H1 (cell line): ENCODE measurements around the gene LY6G5B. TPM values are rescaled to one million over a fixed set of nuclear protein-coding genes. Genes with fewer than 3 reads are reported as not detected.

Experiments used
- ASH2L ChIP-seq: fragments of 200-600, 300-600 bp; sonication (generic); IDR thresholded peaks from one replicate; pipeline ENCODE4 v1.7.1; 2017; ENCODE audit warnings: low read length
- ATF2 ChIP-seq: IDR thresholded peaks from 2 replicates; pipeline ENCODE4 v1.6.1; 2012; ENCODE audit warnings: low read length, inconsistent platforms
- ATF3 ChIP-seq: IDR thresholded peaks from 2 replicates; pipeline ENCODE4 v1.6.1; 2011; ENCODE audit warnings: low read depth, mild to moderate bottlenecking, low read length; ENCODE audit not compliant: insufficient read depth
- CEBPB ChIP-seq: IDR thresholded peaks from 2 replicates; pipeline ENCODE4 v1.6.1; 2012; ENCODE audit warnings: low read depth, low read length
- CHD2 ChIP-seq: IDR thresholded peaks from 2 replicates; pipeline ENCODE4 v1.6.1; 2012; ENCODE audit warnings: low read length, improper control_type of control experiment
- E2F6 ChIP-seq: IDR thresholded peaks from 2 replicates; pipeline ENCODE4 v1.6.1; 2012; ENCODE audit warnings: inconsistent platforms
- EP300 ChIP-seq, 2 experiments: IDR thresholded peaks; 1 replicate in 1 of 2; 2 replicates in 1 of 2; pipeline ENCODE4 v1.6.1; 2011 to 2012; ENCODE audit warnings: low read depth in 2 of 2, low read length in 2 of 2, mild to moderate bottlenecking in 2 of 2, borderline replicate concordance in 1 of 2, inconsistent platforms in 1 of 2, moderate library complexity in 1 of 2
- HDAC2 ChIP-seq, 2 experiments: fragments of 300-600 bp in 1 of 2; sonication (generic) in 1 of 2; IDR thresholded peaks; 2 replicates each; pipeline ENCODE4 v1.6.1; 2011 to 2012; ENCODE audit warnings: low read depth in 2 of 2, low read length in 2 of 2, mild to moderate bottlenecking in 2 of 2, moderate library complexity in 2 of 2, borderline replicate concordance in 1 of 2, inconsistent platforms in 1 of 2
- HDAC6 ChIP-seq: IDR thresholded peaks from one replicate; pipeline ENCODE4 v1.7.1; 2012; ENCODE audit warnings: low read depth, mild to moderate bottlenecking, inconsistent platforms, low read length, moderate library complexity
- KDM4A ChIP-seq: IDR thresholded peaks from one replicate; pipeline ENCODE4 v1.7.1; 2012; ENCODE audit warnings: low read depth, mild to moderate bottlenecking, moderate library complexity, low read length, inconsistent platforms; ENCODE audit not compliant: severe bottlenecking
- NRF1 ChIP-seq: IDR thresholded peaks from 2 replicates; pipeline ENCODE4 v1.6.1; 2011; ENCODE audit warnings: mild to moderate bottlenecking, low read depth, low read length, improper control_type of control experiment
- POLR2A ChIP-seq, 2 experiments: IDR thresholded peaks; 1 replicate in 1 of 2; 2 replicates in 1 of 2; pipeline ENCODE4 v1.6.1; 2011; ENCODE audit warnings: low read depth in 2 of 2, low read length in 2 of 2, mild to moderate bottlenecking in 2 of 2; ENCODE audit errors: control extremely low read depth in 1 of 2
- POLR2AphosphoS5 ChIP-seq: IDR thresholded peaks from 2 replicates; pipeline ENCODE4 v1.6.1; 2011; ENCODE audit warnings: low read depth, low read length
- RAD21 ChIP-seq, 2 experiments: IDR thresholded peaks in 1 of 2; conservative IDR thresholded peaks in 1 of 2; 2 replicates each; pipeline ENCODE4 v1.6.1; 2011; ENCODE audit warnings: low read depth in 2 of 2, low read length in 2 of 2, improper control_type of control experiment in 1 of 2, inconsistent platforms in 1 of 2, mild to moderate bottlenecking in 1 of 2, moderate library complexity in 1 of 2
- RBBP5 ChIP-seq: IDR thresholded peaks from 2 replicates; pipeline ENCODE4 v1.7.1; 2012; ENCODE audit warnings: low read depth, mild to moderate bottlenecking, inconsistent platforms, low read length, moderate library complexity, borderline replicate concordance
- RFX5 ChIP-seq: IDR thresholded peaks from 2 replicates; pipeline ENCODE4 v1.6.1; 2011; ENCODE audit warnings: low read depth, low read length, improper control_type of control experiment, borderline replicate concordance
- RNF2 ChIP-seq: fragments of 200-900, 300-1000 bp; sonication (generic); IDR thresholded peaks from 2 replicates; pipeline ENCODE4 v1.7.1; 2016; ENCODE audit warnings: borderline replicate concordance, low read depth, mild to moderate bottlenecking, antibody characterized with exemption, low read length; ENCODE audit not compliant: poor library complexity, severe bottlenecking; ENCODE audit errors: missing control alignments
- RXRA ChIP-seq: IDR thresholded peaks from 2 replicates; pipeline ENCODE4 v1.6.1; 2011; ENCODE audit warnings: low read depth, mild to moderate bottlenecking, low read length, moderate library complexity; ENCODE audit not compliant: insufficient read depth
- SP2 ChIP-seq: IDR thresholded peaks from 2 replicates; pipeline ENCODE4 v1.6.1; 2012; ENCODE audit warnings: mild to moderate bottlenecking, low read length, inconsistent platforms
- SUZ12 ChIP-seq: fragments of 200-600 bp; sonication (generic); IDR thresholded peaks from 2 replicates; pipeline ENCODE4 v1.6.1; 2012; ENCODE audit warnings: mild to moderate bottlenecking, inconsistent platforms, low read length, moderate library complexity, mixed read lengths
- polyA plus RNA-seq, 7 experiments: library from polyadenylated mRNA; depleted of rRNA in 3 of 7; stranded (reverse) in 5 of 7; unstranded in 2 of 7; fragments of >200 nt in 5 of 7; fragments of 200-250 nt in 2 of 7; gene quantifications; 1 replicate in 5 of 7; 2 replicates in 1 of 7; 4 replicates in 1 of 7; pipeline versions ENCODE4 v1.2.1 to v1.2.3, GENCODE V29; 2011 to 2013; ENCODE audit warnings: missing spikeins in 2 of 7, mixed read lengths in 2 of 7
- total RNA-seq: library from RNA; stranded (reverse); fragmentation: NEBNext Ultra II Directional; extraction: Animal tissue kit (Norgen Biotek cat#: 25700); gene quantifications from 2 replicates; pipeline ENCODE4 v1.2.1, GENCODE V29; 2021

LY6G5B gene
- total and polyA plus RNA-seq, 2 of the 8 experiments (the other 6 are each of a cell fraction or from before 2014, with no cell fraction given) = 10.6 to 12.6 TPM

GRCh38 chr6:31620586-31621319, 49.0 kb upstream of the LY6G5B start, which contains the start of gene PRRC2A (continued):
- TF ChIP-seq KDM4A (peak; percentile 26), ASH2L (peak; percentile 45), RBBP5 (0 out of 2 replicates have a peak, but pooled peaks have one; percentile 30), RFX5 (no peak), POLR2A (IDR thresholded peaks at IDR 0.05; ENCODE audit: control extremely low read depth in 1 of 2, low read depth in 2 of 2, low read length in 2 of 2) (peak; percentile 75 to 83), SP2 (no peak), RAD21 (IDR thresholded peaks at IDR 0.05 in 1 of 2, conservative IDR thresholded peaks at IDR 0.05 in 1 of 2; ENCODE audit: low read depth in 2 of 2, low read length in 2 of 2) (no peak), ATF3 (no peak), POLR2AphosphoS5 (peak; percentile 98), HDAC2 (IDR thresholded peaks at IDR 0.05; ENCODE audit: borderline replicate concordance in 1 of 2, low read depth in 2 of 2, low read length in 2 of 2) (peak in 1 of 2 experiments; percentile 60; a peak in 1 of 4 replicates), CHD2 (no peak), CEBPB (no peak), HDAC6 (no peak), RXRA (no peak), RNF2 (no peak), SUZ12 (no peak), E2F6 (no peak), EP300 (IDR thresholded peaks at IDR 0.05; ENCODE audit: borderline replicate concordance in 1 of 2, low read depth in 2 of 2, low read length in 2 of 2) (peak; percentile 2 to 33; a peak in 2 of 3 replicates), ATF2 (no peak), NRF1 (no peak)
